HepG2 (cell line): ENCODE results near the gene RNU7-1. TPM values are rescaled to one million over a fixed set of nuclear protein-coding genes. Genes with fewer than 3 reads are reported as not detected.

Experiments
- ARID5B ChIP-seq: IDR thresholded peaks from 2 replicates; pipeline ENCODE4 v1.4.0; 2020; ENCODE audit warnings: mild to moderate bottlenecking, missing genetic modification reagents
- ATF2 ChIP-seq: sonication (generic); formaldehyde crosslinking; IDR thresholded peaks from 2 replicates; pipeline ENCODE4 v1.4.0; 2020; ENCODE audit warnings: missing genetic modification reagents
- ETS1 ChIP-seq: sonication (generic); formaldehyde crosslinking; IDR thresholded peaks from 2 replicates; pipeline ENCODE4 v1.4.0; 2020; ENCODE audit warnings: missing genetic modification reagents
- FOSL1 ChIP-seq: sonication (generic); formaldehyde crosslinking; IDR thresholded peaks from 2 replicates; pipeline ENCODE4 v1.9.0; 2021; ENCODE audit warnings: missing genetic modification reagents, borderline replicate concordance
- FOXJ3 ChIP-seq: sonication (generic); formaldehyde crosslinking; IDR thresholded peaks from 2 replicates; pipeline ENCODE4 v1.4.0; 2020; ENCODE audit warnings: missing genetic modification reagents, mild to moderate bottlenecking, borderline replicate concordance
- HDAC6 ChIP-seq: fragments of 200-600 bp; sonication (generic); IDR thresholded peaks from 2 replicates; pipeline ENCODE4 v1.7.0; 2017; ENCODE audit warnings: mild to moderate bottlenecking, antibody characterized with exemption, low read length, low read depth
- HNF4A ChIP-seq: sonication (generic); formaldehyde crosslinking; IDR thresholded peaks from 2 replicates; pipeline ENCODE4 v1.4.0; 2020; ENCODE audit warnings: missing genetic modification reagents
- MATR3 ChIP-seq: sonication (generic); formaldehyde crosslinking; IDR thresholded peaks from 2 replicates; pipeline ENCODE4 v1.4.0; 2020; ENCODE audit warnings: missing genetic modification reagents
- PHF5A ChIP-seq: IDR thresholded peaks from one replicate; pipeline ENCODE4 v1.6.1; 2018; ENCODE audit warnings: low read depth, missing genetic modification reagents; ENCODE audit not compliant: unreplicated experiment
- RFXAP ChIP-seq: sonication (generic); formaldehyde crosslinking; IDR thresholded peaks from 2 replicates; pipeline ENCODE4 v1.4.0; 2020; ENCODE audit warnings: missing genetic modification reagents, borderline replicate concordance
- SMAD1 ChIP-seq: sonication (generic); formaldehyde crosslinking; IDR thresholded peaks from 2 replicates; pipeline ENCODE4 v1.4.0; 2020; ENCODE audit warnings: missing genetic modification reagents, low read depth, mild to moderate bottlenecking, borderline replicate concordance
- SOX6 ChIP-seq, 2 experiments: fragments of 450-650 bp in 1 of 2; sonication (generic) in 1 of 2; formaldehyde crosslinking in 1 of 2; IDR thresholded peaks; 2 replicates each; pipeline versions ENCODE4 v1.4.0 to v1.6.1; 2017 to 2020; ENCODE audit warnings: antibody characterized with exemption in 1 of 2, mild to moderate bottlenecking in 1 of 2, missing genetic modification reagents in 1 of 2
- YY1 ChIP-seq: IDR thresholded peaks from 2 replicates; pipeline ENCODE4 v1.6.1; 2011; ENCODE audit warnings: low read length, low read depth, moderate library complexity, mild to moderate bottlenecking; ENCODE audit not compliant: insufficient read depth, insufficient replicate concordance
- ZBTB33 ChIP-seq: sonication (generic); formaldehyde crosslinking; IDR thresholded peaks from 2 replicates; pipeline ENCODE4 v1.4.0; 2020; ENCODE audit warnings: missing genetic modification reagents
- ZBTB37 ChIP-seq: sonication (generic); formaldehyde crosslinking; IDR thresholded peaks from 2 replicates; pipeline ENCODE4 v1.4.0; 2020; ENCODE audit warnings: mild to moderate bottlenecking, missing genetic modification reagents
- ZNF350 ChIP-seq: sonication (generic); formaldehyde crosslinking; IDR thresholded peaks from 2 replicates; pipeline ENCODE4 v1.4.0; 2020; ENCODE audit warnings: mild to moderate bottlenecking, low read depth, missing genetic modification reagents, borderline replicate concordance
- ZNF713 ChIP-seq: sonication (generic); formaldehyde crosslinking; IDR thresholded peaks from 2 replicates; pipeline ENCODE4 v1.4.0; 2020; ENCODE audit warnings: mild to moderate bottlenecking, missing genetic modification reagents
- ZNF737 ChIP-seq: sonication (generic); formaldehyde crosslinking; IDR thresholded peaks from 2 replicates; pipeline ENCODE4 v1.5.0; 2020; ENCODE audit warnings: missing genetic modification reagents, mild to moderate bottlenecking, borderline replicate concordance
- ZNF788 ChIP-seq: sonication (generic); formaldehyde crosslinking; IDR thresholded peaks from 2 replicates; pipeline ENCODE4 v1.5.0; 2020; ENCODE audit warnings: mild to moderate bottlenecking, missing genetic modification reagents, borderline replicate concordance
- polyA plus RNA-seq, 8 experiments: library from polyadenylated mRNA; depleted of rRNA in 3 of 8; stranded (reverse) in 7 of 8; unstranded in 1 of 8; fragments of >200 nt; fragmentation: Illumina TruSeq in 4 of 8; extraction: Trizol in 4 of 8; gene quantifications; 2 replicates each; pipeline versions ENCODE4 v1.2.1 to v1.2.3, GENCODE V29; 2011 to 2016; ENCODE audit warnings: low read depth in 4 of 8, missing spikeins in 1 of 8, mixed read lengths in 1 of 8; ENCODE audit not compliant: insufficient read depth in 1 of 8
- total RNA-seq, 5 experiments: library from RNA; depleted of rRNA; stranded (reverse); fragments of >200 nt; fragmentation: Illumina TruSeq; extraction: Trizol; gene quantifications; 2 replicates each; pipeline ENCODE4 v1.2.3, GENCODE V29; 2016; ENCODE audit warnings: low read depth in 1 of 5

RNU7-1 gene
- total and polyA plus RNA-seq, 2 of the 13 experiments (the other 11 are each of a cell fraction or from before 2014, with no cell fraction given): not detected

- 0 out of 2 replicates have a peak, but pooled peaks have one; percentile 20 for TF ChIP-seq RFXAP
- peak; percentile 13; the same call in 1 of the 2 replicates for TF ChIP-seq ZNF350 (CRISPR knock-in tag)
- TF ChIP-seq PHF5A (CRISPR knock-in tag): no peak
- no peak for TF ChIP-seq ZBTB37
- peak; percentile 9 for TF ChIP-seq YY1
- TF ChIP-seq FOSL1 (CRISPR knock-in tag): no peak
- no peak for TF ChIP-seq ZNF713 (CRISPR knock-in tag)
- no peak for TF ChIP-seq SOX6 (IDR thresholded peaks at IDR 0.05)
- TF ChIP-seq SOX6 (CRISPR knock-in tag; IDR thresholded peaks at IDR 0.05): no peak; the same call in 1 of the 2 replicates
- no peak for TF ChIP-seq ETS1
- 0 out of 2 replicates have a peak, but pooled peaks have one; percentile 33 for TF ChIP-seq ZNF788 (CRISPR knock-in tag)
- no peak for TF ChIP-seq ZBTB33 (CRISPR knock-in tag)
- TF ChIP-seq HDAC6: no peak
- TF ChIP-seq MATR3 (CRISPR knock-in tag): no peak
- TF ChIP-seq HNF4A (CRISPR knock-in tag): no peak
- TF ChIP-seq ARID5B (CRISPR knock-in tag): no peak
- no peak for TF ChIP-seq ZNF737
- no peak for TF ChIP-seq SMAD1 (CRISPR knock-in tag)
- TF ChIP-seq FOXJ3 (CRISPR knock-in tag): no peak
- TF ChIP-seq ATF2: no peak
Measured at GRCh38 chr12:6961695-6962284, 18.2 kb downstream of the RNU7-1 start (continued).
